Fibroblast of skin of scalp (primary cell): Measurements from ENCODE around the gene CMTR1.
"Not testable (repeated sequence)": the region's sequence is repeated elsewhere in the genome, so short reads cannot be mapped to it uniquely, and the experiment has no call there.

Experiments used
- DNase-seq: peaks from one replicate; pipeline ENCODE4 v3.0.0-alpha.2; 2013

The CMTR1 gene

DNA sequence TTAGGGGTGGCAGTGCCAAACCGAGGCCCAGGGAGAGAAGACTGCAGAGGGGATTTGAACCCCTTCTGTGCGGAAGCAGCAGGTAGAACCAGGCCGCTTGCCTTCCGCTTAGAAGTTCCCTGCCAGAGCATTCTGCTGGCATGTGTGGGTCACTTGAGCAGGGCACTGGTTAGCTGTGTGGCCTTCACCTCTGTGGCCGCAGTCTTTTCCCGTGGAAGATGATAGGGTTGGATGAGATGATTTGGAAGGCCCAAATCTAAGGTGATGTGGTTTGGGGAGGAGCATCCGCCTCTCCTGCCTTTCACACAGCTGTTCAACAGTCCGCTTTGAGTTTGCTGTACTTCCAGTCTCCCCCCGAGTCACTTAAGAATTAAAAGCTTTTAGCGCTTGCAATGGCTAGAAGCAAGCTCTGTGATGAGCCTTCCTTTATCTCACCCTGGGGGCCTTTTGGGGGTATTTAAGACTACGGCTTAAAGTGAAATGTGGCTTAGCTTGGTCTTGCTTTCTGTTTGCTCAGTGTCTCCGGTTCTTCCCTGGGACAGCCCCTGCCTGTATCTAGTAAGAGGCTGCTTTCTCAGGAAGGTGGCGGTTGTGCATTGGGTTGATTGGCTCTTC, 743 bp downstream of the CMTR1 start:
- DNase-seq: peak; percentile 1

DNA sequence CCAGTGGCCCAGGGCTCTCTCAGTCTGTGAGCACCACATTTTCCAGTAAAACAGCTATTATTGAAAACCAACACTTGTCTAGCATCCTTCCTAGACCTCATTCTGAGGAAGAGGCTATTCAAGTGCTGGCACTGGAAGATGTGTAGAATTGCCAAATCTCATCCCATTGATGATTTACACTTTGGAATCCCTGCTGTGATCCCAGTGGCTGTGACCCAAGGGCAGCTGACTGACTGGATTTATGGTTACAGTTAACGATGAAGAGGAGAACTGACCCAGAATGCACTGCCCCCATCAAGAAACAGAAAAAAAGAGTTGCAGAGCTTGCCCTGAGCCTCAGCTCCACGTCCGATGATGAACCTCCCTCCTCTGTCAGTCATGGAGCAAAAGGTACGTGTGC, 2.4 kb downstream of the CMTR1 start:
- no peak for DNase-seq

DNA sequence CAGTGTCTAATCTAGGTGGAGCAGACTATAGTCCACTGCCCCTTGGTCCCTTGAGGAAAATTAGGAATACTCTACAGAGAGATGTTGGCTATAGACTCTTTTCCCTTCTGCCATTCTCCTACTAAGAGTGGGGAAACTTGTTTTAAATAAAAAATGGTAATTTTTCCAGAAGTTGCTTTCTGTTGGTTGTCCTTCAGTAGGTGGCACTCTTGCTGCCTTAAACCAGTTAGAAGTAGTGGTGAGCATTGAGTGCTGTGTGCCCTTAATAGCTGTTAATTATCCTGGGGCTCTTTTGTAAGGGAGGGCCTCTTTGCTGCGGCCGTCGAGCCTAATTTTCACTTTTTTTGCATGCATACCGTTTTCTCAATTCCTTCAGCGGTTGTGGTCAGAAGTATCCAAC, 2.8 kb downstream of the CMTR1 start:
- no peak for DNase-seq

DNA sequence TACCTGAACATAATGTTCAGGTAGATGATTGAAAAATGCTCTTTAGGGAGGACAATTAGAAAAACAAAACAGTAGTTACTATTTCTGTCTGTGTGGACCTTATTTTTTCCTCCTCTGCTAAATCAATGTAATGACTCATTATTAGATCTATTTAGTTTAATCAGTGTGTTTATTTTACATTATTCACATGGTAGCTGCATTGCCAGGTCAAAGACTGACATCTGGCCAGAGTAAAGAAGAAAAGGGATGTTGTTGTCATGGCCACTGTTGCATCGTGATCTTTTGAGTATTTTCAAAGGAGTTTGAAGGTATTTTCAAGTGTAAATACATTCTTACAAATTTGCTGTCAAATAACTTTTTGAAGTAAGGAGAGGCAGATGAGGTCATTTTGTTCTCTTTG, 5.9 kb downstream of the CMTR1 start:
- DNase-seq: no peak

DNA sequence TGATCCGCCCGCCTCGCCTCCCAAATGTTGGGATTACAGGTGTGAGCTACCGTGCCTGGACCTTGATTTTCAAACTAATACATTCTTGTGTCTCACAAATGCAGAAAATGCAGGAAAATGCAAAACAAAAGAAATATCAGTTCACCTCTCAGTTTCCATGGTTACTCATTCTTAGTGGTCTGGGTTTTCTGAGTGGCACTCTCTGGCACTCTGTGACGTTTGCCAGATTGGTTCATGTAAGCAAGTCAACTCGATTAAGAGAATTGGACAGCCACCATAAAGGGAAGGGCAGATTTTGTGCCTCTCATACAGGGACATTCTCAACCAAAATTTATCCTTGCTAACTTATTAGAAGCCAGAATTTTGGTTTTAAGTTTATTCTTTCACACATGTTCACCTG, 8.6 kb downstream of the CMTR1 start:
- DNase-seq: no peak

DNA sequence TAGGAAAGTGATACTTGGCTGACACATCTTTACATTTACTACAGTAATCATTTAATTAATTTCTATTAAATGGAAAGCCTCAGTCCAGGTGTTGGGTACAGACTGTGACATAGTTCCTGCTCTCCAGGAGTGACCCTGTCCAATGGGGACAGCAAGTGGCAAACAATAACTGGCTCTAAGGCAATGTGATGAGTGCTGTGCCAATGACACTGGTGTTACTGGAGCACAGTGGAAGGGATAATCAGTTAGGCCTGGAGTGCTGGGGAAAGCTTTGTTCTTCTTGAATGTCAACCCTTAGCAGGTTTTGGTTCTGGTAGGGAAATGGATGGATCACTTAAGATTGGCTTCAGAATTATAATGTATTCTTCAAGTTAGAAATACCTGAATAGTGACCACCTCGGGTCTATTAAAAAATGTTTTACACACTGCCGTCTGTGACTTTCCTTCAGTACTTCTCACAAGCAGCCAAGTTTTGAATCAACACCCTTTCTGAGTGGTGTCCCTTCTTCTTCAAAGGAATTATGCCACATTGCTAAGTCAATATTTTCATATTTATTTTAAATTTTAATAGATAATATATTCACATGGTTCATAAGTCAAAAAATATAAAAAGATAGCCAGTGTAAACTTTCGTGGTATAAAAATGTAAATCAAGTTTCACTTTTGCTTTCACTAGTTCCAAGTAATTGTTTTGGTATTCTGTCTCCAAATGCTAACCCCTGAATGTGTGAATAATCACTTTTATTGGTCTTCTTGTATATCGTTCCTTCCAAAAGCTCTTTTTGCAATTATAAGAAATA, 9.6 kb downstream of the CMTR1 start:
- DNase-seq: no peak

DNA sequence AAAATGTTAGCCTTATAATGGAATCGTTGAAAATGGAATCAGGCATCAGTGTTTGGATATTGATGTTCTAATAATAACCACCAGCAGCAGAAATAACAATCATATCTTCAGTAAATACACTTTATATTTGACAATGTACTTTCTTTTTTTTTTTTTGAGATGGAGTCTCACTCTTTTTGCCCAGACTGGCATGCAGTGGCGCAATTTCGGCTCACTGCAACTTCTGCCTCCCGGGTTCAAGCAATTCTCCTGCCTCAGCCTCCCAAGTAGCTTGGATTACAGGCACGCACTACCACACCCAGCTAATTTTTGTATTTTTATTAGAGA, 10.2 kb downstream of the CMTR1 start:
- DNase-seq: not testable (repeated sequence)

DNA sequence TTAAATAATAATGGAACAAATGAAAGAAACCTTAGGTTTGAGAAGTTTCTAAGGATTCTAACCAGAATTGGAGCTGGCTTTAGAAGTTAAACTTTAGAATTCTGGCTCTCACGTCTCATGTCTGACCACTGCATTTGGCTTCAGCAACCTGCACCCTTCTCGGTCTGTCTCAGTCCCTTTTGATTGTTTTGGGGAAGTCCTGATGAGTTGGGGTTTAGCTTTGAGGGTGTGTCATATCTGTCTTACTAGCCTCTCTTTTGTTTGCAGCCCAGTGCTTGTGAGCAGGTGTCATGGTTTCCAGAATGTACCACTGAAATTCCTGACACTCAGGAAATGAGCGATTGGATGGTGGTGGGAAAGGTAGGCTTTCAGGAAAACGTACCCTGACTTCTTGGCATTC, 17.0 kb downstream of the CMTR1 start:
- DNase-seq: no peak

GRCh38 chr6:37451441-37452193, 18.6 kb downstream of the CMTR1 start:
- no peak for DNase-seq

GRCh38 chr6:37452522-37452921, 19.5 kb downstream of the CMTR1 start:
- no peak for DNase-seq

DNA sequence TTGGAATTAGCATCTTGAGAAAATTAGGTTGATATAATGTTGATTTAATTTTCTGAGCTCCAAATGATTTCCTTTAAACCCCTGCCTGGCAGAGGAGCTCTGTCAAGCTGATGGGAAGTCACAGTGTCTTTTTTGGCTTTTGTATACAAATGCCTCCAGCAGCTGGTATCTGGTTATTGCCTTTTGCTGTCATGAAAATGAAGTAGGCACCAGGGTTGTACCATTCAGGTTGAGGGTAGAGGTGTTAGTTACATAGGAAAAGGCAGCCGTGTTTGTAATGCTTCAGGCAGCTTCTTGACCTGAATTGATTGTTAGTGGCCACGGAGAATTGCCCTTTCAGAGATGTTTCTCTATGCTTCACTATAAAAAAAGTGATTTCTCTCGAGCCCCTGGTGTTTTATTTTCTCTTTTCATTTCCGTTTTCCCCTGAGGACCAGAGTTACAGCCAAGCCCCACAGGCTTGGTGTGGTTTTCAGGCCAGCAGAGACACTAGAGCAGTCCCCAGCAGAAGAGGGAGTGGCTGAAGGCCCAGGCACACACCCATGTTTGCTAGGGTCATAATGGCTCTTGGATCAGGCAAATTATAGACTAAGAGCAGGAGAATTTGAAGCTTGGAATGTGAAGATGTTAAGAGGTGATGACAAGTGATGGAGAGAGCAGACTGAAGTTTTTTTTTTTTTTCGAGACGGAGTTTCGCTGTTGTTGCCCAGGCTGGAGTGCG, 21.6 kb downstream of the CMTR1 start:
- DNase-seq: peak; percentile 68

DNA sequence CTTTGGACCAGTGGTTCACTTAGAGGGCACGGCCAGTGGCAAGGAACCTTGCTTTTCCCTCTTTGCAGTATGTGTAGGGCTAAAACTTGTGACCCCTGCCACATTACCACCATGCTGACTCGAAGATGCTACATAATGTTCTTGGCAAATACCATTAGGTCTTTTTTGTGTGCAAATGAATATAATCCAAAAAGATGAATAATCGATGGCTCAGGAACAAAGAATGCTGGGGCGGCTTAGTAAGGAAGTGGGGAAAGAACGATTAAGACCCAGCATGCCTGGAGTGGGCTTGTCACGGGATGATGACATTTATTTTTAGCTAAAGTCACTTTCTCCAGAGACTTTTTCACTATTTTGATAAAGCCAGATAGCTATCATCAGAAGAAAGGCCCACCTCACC, 23.1 kb downstream of the CMTR1 start:
- DNase-seq: peak; percentile 85

DNA sequence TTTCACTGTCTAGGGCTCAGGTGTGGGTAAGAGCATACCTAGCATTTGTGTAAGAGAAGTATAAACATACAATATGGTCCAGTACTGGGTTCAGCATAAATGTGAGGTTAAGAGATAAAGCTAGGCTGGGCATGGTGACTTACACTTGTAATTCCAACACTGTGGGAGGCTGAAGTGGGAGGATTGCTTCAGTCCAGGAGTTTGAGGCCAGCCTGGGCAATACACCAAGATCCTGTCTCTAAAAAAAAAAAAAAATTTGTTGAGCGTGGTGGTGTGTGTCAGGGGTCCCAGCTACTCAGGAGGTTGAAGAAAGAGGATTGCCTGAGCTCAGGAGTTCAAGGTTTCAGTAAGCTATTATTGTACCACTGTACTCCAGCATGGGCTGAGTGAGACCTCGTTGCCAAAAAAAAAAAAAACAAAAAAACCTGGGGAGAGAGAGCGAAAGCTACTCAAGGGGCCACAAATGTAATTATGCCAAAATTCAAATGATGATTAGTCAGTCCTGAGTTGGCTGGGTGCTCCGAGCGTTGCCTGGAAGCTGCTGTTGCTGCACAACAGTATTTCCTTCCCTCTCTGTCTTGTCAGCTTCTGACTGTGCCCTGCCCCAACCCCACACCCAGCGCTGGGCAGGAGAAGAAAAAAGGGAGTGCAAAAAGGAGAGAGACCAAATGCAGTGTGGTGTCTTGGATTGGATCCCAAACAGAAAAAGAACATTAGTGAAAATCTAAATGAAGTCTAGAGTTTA, 24.0 kb downstream of the CMTR1 start:
- peak; percentile 72 for DNase-seq

DNA sequence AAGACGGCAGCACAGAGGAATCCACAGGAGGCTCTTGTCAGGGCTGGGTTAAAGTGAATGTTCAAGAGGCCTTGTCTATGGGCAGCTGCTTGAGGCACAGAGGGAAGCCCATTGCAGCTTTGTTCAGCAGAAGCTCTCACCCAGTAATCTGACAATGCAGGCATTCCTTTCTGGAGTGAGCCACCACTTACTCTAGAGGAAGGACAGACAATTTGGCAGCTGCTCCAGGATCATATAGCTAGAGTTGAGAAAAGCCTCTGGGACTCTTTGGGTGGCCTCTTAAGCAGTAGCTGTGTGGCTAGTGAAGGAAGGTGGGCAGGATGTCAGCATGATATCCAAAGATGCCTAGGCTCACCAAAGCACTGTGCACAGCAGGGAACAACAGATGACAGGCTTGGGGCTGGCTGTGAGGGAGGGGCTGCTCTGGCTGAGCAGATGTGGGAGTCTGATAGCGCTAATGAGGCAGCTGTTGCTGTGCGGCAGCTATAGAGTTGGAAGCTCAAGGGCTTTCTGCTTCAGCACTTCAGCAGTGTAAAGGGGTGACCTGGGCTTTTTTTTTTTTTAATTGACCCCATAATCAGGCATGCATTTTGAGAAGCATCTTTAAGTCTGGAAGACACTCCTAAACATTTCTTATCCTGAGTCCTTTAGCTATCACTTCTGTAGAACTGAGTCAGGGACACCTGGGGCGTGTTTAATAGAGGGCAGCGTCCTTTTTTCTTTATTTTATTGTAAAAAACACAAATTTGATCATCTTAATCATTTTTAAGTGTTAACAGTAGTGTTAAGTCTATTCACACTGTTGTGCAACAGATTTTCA, 27.2 kb downstream of the CMTR1 start:
- DNase-seq: peak; percentile 68

GRCh38 chr6:37460805-37461204, 27.8 kb downstream of the CMTR1 start:
- DNase-seq: no peak

- no peak for DNase-seq
Measured at GRCh38 chr6:37463110-37463509, 30.1 kb downstream of the CMTR1 start.

DNA sequence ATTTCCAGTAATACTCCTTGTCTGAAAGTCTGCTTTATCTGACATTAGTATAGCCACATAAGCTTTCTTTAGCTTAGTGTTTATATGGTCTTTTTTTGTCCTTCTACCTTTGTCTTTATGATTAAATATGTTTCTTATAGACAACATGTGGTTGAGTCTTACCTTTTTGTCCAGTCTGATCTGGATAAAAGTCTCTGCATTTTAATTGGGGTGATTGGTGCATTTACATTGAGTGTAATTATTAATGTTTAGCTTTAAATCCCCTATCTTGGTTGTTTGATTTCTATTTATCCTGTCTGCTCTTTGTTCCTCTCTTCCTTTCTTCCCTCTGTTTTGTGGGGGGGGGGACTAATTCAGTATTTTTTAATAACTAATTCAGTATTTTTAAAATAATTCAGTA, 34.7 kb downstream of the CMTR1 start:
- no peak for DNase-seq

- no peak for DNase-seq
Measured at GRCh38 chr6:37473364-37474095, 40.5 kb downstream of the CMTR1 start.

- DNase-seq: no peak
Measured at GRCh38 chr6:37474316-37474715, 41.3 kb downstream of the CMTR1 start.

GRCh38 chr6:37477191-37477590, 44.2 kb downstream of the CMTR1 start:
- DNase-seq: no peak
